ENCODE data around the gene FSTL3. TPM values are rescaled to one million over a fixed set of nuclear protein-coding genes. Genes with fewer than 3 reads are reported as not detected.

Gene FSTL3
- total RNA-seq, 1 donor from 2014 or later = 3.3 TPM

DNA sequence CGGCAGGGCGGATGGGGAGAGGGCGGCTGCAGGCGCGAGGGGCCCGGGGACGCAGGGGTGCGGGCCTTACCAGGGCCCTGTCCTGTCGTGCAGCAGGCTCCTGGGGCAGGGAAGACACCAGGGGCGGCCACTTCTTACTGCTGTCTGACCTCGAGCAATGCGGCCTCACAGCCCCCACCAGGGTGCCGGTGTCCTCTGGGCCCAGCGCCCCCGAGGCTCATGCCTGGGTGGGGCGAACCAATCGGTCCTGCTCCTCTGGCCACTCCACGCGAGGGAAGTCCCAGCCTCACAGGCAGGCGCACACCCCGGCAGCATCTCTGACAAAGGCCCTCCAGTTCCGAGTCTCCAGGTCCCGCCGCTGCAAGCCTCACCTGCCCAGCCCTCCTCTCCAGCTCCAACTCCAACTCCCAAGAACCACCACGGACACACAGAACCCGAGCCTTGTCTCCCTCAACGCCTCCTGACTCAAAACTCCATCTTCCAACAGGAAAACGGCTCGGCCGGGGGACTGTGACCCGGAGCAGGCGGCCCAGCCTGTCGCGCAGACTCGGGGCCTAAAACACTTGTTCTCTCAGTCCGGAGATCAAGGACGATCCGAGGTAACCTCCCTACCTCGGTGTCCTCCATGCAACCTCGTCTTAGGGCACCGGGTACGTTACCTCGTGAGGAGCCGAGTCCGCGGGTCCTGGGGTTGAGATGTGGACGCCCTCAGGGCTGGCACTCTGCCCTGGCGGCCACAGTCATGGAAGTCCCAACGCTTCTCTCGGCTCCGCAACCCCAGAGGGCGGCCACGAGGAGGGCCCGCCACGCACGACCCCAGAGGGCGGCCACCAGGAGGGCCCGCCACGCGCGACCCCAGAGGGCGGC lies 30.0 kb upstream of the FSTL3 start:
- DNase-seq = no peak

GRCh38 chr19:646779-647565 lies 29.2 kb upstream of the FSTL3 start:
- DNase-seq = no peak

DNA sequence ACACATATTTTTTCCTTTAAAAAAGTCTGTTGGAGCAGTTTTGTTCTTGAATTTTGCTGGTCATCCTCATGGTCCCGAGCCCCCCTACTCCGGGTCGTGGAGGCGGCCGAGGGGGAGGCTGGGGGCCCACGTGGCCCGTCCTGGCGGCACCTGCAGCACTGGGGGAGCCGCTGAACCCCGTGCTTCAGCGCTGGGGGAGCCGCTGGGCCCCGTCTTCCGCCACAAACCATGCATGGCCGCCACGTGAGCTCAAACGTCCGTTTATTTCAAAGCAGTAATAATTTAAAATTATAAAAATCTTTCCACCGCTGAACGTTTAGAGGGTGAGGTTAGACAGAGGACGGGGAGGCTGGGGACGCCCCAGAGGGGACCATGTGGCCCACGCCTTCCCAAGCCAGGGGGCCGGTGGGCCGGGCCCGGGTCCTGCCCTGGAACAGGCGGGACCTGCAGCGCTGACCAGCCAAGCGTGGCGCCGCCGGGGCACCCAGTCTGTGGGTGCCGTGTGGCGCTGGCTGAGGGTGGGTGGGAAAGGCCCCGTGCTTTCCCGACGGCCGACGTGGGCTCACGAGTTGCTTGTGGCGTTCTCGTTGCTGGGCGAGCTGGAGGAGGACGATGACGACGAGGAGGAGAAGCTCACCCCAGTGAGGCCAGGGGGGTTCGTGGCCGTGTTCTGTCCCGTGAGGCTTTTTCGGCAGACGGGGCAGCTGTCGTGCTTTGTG lies 28.5 kb upstream of the FSTL3 start:
- no peak for DNase-seq

- no peak for DNase-seq
These were observed 27.9 kb upstream of the FSTL3 start for GRCh38 chr19:648305-648704.

DNA sequence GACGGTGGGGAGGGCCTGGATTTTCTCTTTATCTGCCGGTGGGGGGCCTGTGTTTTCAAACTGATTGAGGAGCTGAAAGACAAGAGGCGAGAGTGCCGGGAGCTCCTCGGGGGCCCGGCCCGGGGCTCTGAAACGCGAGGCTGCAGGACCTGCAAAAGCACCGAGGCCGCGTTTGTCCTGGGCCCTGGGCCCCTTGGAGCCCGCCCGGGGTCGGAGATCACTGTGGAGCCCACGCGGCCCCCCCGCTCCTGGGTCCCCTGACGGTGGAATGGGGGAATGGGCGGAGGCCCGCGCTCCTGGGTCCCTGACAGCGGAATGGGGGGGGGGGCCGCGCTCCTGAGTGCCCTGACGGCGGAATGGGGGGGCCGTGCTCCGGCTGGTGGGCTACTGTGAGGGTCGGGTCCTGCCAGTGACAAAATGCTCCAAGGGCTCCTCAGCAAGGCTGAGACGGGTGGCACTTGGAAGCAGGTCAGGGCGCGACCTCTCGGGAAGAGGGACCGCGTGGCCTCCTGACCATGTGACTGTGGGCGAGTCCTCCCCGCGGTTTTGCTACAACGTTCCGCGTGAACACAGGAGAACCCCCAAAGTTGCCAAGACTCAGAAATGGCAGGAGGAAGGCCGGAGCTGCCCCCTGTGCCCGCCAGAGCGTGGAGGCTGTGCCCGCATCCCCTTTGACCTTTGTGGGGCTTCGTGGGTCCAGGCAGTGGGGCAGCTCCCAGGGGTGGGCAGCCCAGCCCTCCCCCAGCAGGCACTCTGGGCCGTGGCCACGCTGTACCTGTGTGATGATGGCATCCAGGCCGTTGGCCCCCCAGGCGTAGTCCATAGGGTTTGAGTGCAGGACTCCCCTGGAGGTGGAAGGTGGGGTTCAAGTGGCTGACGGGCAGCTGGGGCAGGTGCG lies 27.0 kb upstream of the FSTL3 start:
- DNase-seq = no peak

DNA sequence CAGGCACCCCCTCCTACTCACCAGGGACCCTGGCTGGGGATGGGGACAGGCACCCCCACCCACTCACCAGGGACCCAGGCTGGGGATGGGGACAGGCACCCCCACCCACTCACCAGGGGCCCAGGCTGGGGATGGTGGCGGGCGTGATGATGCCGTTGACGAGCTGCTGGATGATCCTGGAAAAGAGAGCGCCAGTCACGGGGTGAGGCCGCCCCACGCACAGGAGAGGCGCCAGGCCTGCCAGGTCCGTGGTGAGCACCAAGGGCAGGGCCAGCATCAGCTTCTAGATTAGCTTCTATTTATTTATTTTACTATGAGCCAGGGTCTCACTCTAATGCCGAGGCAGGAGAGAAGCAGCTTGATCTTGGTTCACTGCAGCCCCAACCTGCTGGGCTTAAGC lies 26.1 kb upstream of the FSTL3 start:
- DNase-seq = no peak

- DNase-seq = no peak
These were observed 24.9 kb upstream of the FSTL3 start for GRCh38 chr19:651114-651818.

GRCh38 chr19:651991-652390 lies 24.2 kb upstream of the FSTL3 start:
- DNase-seq = no peak

DNA sequence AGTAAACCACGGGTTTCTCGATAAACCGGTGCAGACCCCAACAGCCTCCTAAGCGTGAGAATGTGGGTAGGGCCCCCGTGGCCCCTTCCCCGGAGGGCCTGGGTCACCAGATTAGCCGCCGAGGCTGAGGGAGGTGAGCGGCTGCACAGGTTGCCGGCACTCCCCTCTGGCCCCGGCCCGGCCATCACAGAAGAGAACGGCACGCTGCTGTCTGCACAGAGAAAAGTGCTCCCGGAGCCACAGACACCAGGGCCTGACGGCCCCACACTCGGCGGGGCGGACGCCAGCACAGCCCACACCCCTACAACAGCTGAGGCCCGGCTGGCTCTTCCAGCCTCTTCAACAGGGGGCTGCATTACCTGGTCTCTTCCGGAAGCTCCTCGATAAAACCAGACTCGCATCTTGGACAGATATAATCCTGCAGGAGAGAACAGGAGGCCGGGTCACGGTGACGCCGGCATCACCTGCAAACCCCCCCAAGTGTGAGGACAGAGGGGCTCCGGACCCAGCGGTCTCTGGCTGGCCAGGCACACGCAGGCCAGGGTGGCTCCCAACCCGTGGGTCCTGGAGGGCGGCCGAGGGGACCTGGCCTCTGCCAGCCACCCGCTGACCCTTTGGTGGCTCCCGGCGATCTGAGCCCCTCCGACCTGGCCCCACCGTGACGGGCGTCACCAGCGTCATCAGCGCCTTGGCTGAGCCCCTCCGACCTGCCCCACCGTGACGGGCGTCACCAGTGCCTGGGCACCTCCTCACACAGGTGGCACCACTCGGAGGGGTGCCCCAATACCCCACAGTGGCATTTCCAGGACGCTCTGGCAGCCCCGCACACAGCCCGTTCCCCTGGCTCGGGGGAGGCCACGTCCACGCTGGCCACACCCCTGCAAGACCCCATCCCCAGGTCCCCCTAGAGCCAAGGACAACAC lies 23.5 kb upstream of the FSTL3 start:
- no peak for DNase-seq

DNA sequence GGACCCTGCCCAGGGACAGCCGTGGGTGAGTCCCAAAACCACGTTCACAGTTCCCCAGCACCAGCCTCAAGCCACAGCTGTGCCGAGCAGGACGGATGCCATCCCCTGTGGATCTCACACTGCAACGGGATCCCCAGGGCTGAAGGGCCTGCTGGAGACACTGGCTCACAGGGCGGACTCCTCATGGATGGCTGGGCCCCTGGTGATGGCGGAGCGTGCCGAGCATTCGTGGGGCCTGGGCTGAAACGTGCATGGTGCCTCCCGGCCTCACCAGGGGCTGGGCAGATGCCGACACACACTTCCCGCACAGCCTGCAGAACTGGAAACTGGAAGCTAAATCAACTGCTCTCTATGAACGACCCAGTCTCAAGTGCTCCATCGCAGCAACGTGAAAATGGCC lies 22.8 kb upstream of the FSTL3 start:
- no peak for DNase-seq

- no peak for DNase-seq
These were observed 20.5 kb upstream of the FSTL3 start for GRCh38 chr19:655691-656090.

DNA sequence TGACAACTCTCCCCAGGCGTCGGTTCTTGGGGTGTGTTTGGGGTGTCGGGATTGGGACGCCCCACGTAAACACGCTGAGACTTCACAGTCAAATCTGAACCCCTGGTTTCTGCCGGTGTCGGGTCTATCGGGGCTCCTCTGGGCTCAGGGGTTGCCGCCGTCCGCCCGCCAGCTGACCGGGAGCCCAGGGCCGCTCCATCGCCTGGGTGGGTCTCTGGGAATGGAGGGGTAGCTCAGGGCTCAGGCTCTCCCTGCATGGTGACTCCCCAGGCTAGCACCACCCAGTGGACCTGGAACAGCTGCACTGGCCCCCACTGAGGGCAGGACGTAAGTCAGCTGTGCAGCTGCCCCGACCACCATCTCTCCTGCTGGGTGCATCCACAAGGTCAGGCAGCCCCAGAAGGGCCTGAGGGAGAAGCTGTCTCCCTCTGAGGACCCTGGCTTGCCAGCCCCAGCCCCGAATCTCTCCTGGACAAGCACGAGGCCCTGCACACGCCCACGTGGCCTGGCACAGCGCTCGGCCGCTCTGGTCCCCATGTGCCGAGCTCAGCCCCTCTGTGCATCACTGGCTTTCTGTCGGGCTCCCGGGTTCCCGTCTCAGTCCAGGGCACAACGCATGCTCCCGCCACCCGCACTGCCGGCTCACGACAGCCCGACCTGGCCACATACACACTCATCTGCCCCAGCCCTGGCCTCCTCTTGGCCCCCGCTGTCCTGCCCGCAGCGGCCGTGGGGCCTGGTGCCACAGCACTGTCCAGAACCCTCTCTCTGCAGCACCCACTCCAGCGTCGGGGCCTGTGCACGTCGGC lies 19.2 kb upstream of the FSTL3 start:
- no peak for DNase-seq

GRCh38 chr19:657611-658010 lies 18.6 kb upstream of the FSTL3 start:
- DNase-seq = no peak

- no peak for DNase-seq
These were observed 17.9 kb upstream of the FSTL3 start for GRCh38 chr19:658059-658839.

- DNase-seq = peak; percentile 60
These were observed 17.0 kb upstream of the FSTL3 start for GRCh38 chr19:658916-659839.

- no peak for DNase-seq
These were observed 15.3 kb upstream of the FSTL3 start for GRCh38 chr19:660793-661426.
